AG08396 (cell line): ENCODE measurements around the gene PTPN6.
A peak's percentile ranks its signal among the peaks of the same experiment; 100 is the strongest.
"Not testable (repeated sequence)": the region's sequence is repeated elsewhere in the genome, so short reads cannot be mapped to it uniquely, and the experiment has no call there.

Experiments
- DNase-seq: peaks from one replicate; pipeline ENCODE4 v3.0.0; 2012; ENCODE audit warnings: low spot score, mixed read lengths

The PTPN6 gene

DNA sequence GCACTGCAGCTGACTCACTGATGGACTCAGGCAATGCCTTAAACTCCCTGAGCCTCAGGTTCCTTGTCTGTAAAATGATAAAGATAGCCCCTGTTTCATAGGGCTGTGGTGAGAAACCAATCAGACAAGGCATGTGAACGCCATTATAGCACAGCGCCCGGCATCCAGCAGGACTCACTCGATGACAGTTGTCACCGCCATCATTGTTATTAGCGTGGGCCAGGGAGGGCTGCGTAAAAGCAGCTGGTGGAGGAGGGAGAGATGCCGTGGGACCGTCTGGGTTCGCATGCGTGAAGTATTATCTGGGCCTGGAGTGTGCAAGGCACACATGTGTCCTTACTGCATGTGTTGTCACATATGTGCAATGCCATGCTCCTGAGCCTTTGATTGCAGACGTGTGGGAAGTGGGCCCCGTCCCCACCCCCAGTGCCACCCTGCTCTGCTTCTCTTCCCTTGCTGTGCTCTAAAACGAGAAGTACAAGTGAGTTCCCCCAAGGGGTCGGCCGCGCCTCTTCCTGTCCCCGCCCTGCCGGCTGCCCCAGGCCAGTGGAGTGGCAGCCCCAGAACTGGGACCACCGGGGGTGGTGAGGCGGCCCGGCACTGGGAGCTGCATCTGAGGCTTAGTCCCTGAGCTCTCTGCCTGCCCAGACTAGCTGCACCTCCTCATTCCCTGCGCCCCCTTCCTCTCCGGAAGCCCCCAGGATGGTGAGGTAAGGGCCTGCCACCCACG, at the start of gene PTPN6:
Gene PTPN6 (plus strand): TSS at position 546 of the 730 bp plus-strand sequence. CDS start 157 bp downstream, at position 703.
- DNase-seq: no peak

DNA sequence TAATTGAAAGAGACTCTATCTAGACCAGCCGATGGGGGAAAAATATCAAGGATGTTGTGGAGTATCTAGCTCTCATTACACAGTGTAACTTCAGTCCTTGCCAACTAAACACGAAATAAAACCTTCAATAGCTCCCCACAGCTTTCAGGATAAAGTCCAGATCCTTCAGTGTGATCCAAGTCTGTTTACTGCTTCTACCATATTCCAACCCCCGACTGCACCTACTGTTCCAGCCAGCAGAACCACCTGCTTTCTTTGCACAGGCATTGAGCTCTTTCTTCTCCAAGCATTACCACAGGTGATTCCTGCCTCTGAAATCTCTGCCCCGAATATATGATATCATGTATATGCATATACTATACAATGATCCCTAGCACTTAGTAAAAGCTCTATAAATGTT, 48.7 kb upstream of the PTPN6 start:
- no peak for DNase-seq

DNA sequence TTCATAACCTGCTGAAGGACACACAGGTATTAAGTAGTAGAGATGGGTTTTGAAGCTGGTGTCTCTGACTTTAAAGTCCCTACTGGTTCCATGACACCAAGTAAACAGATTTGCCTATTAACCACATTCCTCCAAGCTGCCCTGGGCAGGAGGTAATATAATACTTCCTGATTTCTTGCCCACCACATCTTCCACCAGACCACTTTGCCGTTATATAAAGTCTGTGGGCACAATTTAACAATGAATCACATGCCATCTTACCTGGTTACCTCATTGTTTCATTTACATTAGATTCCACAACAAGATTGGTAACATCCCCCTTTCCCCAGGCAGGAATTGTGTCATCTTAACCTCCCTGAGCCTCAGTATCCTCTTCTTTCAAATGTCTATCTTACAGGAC, 47.4 kb upstream of the PTPN6 start:
- DNase-seq: no peak

DNA sequence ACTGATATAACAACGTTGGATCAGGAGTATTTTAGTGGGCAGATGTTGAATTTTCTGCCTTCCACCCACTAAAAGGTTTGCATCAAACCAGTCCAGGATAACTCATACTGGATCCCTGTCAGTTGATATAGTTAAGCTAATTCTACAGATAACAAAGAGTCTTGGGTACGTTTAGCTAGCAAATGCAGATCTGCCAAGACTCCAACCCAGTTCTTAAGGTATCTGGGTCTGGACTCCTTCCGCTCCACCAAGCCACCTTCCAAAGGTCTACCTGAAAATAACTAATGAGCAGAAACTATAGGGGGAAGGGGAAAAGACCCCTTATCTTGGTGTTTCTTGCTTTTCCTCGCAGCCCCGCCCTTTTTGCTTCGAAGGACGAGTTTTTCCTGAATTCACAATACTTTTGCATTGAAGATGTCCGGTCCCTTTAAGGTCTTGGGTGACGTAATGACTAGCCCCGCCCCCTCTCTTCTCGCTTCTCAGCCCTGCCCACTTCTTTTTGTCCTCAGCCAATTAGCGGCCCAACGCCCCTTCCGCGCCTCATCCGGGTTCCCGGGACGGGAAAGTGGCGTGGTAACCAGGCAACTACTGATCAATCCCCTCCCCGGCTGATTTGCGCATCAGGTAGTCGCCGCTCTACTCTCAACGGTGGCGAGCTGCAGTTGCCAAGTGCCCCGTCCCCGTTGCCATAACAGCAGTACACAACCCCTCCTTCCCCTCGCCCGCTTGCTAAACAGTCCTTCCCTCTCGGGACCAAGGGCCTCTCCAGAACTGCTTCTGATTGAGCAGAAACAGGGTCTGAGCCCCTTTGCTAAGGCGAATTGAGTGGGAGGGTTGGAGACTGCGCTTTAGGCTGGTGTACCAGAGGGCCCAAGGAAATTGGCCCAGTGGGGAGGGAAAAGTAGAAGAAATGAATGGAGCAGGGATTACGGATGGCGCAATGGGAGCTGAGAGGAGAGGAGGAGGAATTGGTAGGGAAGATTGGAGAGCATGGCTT, 46.6 kb upstream of the PTPN6 start, which contains the start of gene LRRC23:
Gene LRRC23 (plus strand): TSS at position 543 of the 997 bp plus-strand sequence. CDS start 812 bp downstream, outside the sequence.
- DNase-seq: peak; percentile 93

DNA sequence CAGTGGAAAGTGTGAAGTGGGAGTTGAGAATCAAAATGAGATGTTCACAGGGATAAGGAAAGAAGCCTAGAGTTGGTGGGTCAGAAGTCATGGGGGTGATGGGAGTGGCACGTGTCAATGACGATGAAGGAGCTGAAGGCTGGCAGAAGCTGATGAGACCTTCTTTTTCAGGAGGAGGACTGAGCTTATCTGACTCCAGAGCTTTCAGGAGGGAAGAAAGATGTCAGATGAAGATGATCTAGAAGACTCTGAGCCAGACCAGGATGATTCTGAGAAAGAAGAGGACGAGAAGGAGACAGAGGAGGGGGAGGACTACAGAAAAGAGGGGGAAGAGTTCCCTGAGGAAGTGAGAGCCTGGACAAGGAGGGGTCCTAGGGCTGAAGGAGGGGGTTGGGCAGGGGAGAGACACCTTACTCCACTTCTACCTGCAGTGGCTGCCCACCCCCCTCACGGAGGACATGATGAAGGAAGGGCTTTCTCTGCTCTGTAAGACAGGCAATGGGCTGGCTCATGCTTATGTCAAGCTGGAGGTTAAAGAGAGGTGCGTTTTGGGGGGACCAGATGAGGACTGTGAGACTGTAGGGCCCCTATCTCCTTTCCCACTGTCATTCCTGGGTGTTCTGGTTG, 45.6 kb upstream of the PTPN6 start:
- no peak for DNase-seq

DNA sequence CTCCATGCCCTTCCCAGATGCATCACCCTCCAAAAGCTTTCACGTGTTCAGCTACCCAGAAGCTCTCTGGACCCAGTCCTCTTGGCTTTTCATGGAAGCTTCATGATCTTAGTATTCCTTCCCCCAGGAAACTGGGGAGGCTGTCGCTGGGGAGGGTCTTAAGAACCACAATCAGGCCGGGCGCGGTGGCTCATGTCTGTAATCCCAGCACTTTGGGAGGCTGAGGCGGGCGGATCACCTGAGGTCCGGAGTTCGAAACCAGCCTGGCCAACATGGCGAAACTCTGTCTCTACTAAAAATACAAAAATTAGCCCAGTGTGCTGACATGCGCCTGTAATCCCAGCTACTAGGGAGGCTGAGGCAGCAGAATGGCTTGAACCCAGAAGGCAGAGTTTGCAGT, 43.0 kb upstream of the PTPN6 start:
- not testable (repeated sequence) for DNase-seq

DNA sequence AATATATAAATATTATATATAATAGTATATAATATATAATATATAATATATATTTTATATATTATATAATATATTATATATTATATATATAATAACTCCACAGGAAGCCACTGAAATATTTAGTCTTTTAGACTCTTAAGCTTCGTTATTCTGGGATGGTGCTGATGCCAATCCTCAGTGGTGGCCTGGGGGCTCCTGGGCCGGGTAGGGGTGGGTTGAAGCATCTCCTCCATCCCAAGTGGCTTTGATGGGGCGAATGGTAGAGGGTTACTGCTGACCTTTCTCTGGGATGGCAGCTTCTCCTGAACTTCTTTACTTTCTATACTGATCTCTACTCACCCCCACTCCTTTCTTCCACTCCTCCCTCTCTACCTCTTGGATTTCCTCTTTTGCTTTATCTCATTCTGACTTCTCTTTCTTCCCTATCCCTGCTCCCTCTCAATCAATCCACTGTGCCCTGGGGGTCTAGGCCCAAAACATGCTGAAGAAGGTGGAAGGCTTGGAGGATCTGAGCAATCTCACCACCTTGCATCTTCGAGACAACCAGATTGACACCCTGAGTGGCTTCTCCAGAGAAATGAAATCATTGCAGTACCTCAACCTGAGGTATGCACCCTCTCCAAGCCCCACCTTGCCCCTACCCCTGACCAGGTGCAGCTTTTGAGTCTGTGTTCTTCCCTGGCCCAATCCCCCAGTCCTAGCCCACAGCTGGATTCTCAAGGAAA, 41.6 kb upstream of the PTPN6 start:
- no peak for DNase-seq

DNA sequence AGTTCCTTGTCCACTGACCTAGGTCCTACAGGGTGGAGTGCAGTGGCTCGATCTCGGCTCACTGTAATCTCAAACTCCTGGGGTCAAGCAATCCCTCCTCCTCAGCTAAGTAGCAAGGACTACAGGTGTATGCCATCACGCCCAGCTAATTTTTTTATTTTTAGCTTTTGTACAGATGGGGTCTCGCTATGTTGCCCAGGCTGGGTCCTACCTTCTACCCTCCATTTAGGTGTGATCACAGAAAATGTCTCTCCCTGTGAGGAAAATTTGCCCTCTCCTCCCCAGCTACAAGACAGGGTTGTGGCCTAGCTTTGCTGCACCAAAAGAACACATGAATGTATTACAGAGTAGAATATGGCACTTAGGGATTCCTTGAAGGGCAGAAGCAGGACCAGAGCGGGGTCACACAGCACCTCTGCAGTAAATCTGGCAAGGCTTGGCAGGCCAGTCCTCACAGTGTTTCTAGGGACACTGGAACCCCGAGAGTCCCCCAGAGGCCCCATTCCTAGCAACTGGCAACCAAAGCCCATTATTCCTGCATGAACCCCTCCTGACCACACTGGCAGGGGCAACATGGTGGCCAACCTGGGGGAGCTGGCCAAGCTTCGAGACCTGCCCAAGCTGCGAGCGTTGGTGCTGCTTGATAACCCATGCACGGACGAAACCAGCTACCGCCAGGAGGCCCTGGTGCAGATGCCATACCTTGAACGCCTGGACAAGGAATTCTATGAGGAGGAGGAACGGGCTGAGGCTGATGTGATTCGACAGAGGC, 38.8 kb upstream of the PTPN6 start:
- no peak for DNase-seq

DNA sequence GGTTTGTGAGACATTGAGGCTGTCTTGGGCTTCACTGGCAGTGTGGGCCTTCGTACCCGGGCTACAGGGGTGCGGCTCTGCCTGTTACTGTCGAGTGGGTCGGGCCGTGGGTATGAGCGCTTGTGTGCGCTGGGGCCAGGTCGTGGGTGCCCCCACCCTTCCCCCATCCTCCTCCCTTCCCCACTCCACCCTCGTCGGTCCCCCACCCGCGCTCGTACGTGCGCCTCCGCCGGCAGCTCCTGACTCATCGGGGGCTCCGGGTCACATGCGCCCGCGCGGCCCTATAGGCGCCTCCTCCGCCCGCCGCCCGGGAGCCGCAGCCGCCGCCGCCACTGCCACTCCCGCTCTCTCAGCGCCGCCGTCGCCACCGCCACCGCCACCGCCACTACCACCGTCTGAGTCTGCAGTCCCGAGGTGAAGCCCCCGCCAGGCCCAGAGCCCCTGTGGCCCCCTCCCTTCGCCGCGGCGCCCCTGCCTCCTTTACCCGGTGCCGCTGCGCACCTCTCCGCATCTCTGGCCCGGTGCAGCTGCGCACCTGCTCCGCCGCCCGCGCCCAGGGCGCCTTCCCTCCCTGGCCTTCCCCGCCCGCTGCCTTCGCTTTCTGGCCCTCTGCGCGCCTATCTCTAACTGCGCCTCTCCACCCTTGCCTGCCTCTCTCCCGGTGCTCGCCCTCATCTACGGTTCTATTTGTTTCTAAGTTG, 36.8 kb upstream of the PTPN6 start, which contains the start of gene ENO2:
Gene ENO2 (plus strand): TSS at position 335 of the 701 bp plus-strand sequence. CDS start 1,253 bp downstream, outside the sequence.
- peak; percentile 89 for DNase-seq

DNA sequence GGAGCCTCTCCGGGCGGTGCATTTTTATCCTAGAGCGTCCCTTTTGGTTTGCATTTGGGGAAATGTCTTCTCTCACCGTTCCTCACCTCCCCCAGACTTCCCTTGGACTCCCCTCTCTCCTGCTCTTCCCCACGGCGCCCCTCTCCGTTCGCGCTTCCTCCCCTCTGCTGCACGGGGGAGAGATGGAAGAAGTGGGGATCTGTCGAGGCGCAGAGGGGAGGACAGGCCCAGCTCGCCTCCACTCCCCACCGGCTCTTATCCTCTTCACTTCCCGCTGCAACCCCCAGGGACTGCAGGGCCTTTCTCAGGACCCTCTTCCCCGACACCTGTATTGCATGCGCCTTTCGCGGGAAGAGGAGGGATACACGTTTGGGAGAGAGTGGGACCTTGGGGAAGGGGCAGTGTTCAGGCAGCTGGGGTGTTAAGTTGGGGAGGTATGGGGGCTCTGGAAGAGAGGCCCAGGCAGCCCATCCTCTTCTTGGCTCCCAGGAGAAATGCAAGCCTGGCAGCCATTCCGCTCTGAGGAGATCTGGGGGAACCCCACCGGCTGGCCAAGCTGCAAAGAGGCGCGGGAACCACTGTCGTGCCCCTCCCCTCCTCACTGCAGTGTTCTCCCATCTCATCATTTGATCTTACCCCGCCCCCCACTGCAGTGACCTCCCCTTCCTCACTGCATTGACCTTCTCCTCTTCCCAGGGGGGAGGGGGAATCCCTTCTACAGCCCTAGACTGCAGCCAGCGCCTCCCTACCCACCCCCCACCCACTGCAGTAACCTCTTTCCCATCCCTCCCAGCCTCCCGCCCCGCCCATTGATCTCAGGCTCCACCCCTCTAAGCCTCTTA, 36.0 kb upstream of the PTPN6 start:
- no peak for DNase-seq

DNA sequence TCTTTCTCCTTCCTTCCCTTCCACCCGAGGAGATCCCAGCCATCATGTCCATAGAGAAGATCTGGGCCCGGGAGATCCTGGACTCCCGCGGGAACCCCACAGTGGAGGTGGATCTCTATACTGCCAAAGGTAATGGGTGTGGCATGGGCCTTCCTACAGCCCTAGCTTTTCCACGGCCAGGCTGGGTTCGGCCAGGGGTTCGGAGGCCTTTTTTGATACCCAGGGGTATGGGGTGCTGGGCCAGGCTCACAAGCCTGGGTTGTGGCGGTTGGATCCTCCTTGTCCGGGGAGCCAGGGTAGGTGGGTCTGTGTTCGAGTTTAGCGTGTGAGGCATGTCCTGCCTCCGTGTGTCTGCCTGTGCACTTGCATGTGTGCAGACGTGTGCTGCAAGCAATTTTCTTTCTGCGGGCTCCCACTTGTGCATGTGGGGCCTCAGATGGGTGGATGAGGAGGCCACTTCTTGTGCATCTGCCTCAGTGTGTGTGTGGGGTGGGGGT, 35.3 kb upstream of the PTPN6 start:
- DNase-seq: no peak

DNA sequence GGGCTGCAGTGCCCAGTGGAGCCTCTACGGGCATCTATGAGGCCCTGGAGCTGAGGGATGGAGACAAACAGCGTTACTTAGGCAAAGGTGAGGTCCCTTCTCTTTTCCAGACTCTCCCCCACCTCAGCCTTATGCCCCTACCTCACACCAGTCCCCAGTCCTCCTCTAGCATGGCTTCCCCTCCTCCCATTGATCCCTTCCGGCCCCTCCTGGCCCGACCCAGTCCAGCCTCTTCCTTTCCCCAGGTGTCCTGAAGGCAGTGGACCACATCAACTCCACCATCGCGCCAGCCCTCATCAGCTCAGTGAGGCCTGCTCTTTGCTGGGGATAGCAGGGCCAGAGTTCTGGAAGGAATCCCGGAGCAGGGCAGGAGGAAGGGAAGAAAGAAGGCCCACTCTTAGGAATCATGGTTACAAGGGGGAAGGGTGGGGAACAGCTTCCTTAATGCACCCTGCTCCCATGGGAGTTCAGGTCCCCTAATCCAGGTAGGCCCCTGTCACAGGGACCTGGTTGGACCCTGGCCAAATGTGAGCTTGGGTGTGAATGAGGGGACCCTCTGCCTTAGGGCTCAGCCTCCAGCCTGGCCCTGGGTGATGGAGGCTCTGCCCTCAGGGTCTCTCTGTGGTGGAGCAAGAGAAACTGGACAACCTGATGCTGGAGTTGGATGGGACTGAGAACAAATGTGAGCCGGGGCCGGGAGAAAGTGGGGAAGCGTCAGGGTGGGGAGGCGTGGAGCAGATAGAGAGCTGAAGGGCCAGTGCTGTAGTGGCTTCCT, 34.5 kb upstream of the PTPN6 start:
- no peak for DNase-seq

DNA sequence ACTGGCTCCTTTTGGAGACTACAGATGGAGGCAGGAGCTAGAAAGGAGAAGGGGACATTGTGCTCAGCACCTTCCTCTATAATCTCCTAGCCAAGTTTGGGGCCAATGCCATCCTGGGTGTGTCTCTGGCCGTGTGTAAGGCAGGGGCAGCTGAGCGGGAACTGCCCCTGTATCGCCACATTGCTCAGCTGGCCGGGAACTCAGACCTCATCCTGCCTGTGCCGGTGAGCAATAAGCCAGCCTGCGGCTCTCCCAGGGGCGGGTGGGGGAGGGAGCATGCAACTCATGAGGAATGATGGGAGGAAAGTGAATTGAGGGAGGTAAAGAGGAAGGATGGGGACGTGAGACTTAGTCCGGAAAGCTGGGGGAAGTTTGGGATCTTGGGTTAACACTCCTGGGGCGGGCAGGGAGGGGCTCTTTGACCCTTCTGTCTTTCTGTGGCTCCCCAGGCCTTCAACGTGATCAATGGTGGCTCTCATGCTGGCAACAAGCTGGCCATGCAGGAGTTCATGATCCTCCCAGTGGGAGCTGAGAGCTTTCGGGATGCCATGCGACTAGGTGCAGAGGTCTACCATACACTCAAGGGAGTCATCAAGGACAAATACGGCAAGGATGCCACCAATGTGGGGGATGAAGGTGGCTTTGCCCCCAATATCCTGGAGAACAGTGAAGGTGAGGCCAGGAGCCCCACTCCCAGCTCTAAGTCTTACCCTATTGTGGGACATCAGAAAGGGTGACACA, 33.5 kb upstream of the PTPN6 start:
- no peak for DNase-seq

DNA sequence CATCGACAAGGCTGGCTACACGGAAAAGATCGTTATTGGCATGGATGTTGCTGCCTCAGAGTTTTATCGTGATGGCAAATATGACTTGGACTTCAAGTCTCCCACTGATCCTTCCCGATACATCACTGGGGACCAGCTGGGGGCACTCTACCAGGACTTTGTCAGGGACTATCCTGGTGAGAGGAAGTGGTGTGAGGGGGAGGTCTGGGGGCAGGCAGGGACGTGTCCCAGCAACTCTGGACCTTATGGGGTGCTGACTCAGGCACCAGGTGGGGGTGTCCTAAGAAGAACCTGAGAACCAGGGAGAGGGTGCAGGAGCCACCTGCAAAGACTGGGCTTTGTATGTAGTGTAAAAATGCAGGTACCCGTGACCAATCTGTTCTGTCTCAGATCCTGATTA, 31.6 kb upstream of the PTPN6 start:
- DNase-seq: no peak

DNA sequence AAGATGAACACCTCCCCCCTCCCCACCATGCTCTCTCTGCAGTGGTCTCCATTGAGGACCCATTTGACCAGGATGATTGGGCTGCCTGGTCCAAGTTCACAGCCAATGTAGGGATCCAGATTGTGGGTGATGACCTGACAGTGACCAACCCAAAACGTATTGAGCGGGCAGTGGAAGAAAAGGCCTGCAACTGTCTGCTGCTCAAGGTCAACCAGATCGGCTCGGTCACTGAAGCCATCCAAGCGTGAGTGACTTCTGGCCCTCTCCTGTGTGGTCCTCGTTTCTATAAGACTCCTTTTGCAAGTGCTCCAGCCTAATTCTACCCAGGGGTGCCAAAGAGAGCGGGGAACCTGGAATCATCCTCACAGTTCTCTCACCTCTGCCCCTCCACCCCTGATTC, 29.6 kb upstream of the PTPN6 start:
- DNase-seq: no peak

DNA sequence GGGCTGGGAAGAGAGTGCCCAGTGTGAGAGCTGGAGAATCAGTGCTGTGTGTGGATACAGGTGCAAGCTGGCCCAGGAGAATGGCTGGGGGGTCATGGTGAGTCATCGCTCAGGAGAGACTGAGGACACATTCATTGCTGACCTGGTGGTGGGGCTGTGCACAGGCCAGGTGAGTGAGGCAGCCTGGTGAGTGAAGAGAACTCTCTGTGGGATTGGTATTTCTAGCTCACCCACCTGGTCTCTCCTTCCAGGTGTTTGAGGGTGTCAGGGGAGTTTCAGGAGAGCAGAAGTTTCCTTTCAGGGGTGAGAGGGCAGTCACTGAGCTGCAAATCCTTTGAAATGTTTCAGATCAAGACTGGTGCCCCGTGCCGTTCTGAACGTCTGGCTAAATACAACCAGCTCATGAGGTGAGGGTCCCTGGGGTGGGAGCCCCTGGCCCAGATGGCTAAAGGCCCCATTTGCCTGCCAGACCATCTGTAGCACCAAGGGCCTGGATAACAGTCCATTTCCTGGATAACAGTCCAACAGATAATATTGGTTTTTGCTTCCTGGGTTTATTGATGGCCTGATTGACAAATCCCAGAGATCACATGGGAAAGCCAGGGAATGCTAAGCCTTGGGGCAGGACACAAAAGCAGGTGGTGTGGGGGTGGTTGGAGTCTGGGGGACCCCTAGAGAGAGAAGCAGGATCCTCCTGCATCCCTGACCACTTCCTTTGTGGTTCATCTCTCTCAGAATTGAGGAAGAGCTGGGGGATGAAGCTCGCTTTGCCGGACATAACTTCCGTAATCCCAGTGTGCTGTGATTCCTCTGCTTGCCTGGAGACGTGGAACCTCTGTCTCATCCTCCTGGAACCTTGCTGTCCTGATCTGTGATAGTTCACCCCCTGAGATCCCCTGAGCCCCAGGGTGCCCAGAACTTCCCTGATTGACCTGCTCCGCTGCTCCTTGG, 28.9 kb upstream of the PTPN6 start:
- no peak for DNase-seq
